ENCODE measurements around the gene IGSF9B. TPM values are rescaled to one million over a fixed set of nuclear protein-coding genes. Genes with fewer than 3 reads are reported as not detected.

Gene IGSF9B
- total RNA-seq, 1 donor from 2014 or later = 1.3 TPM

GRCh38 chr11:133934599-133935550 lies 21.9 kb downstream of the IGSF9B start:
- no peak overlapping the region for H3K4me2 ChIP-seq
- peak; percentile 60 for DNase-seq (ENCODE audit: low spot score)
- H3K27me3 ChIP-seq = no peaks in the 10 kb centered on the region
- TF ChIP-seq EZH2phosphoT487 (IDR thresholded peaks at IDR 0.05) (no peak), EZH2 (IDR thresholded peaks at IDR 0.05) (no peak), CTCF (IDR thresholded peaks at IDR 0.05) (no peak)
- peaks cover 15% of the 10 kb centered on the region for H3K4me1 Mint-ChIP-seq
- H3K9ac ChIP-seq = no peak overlapping the region
- H3K79me2 ChIP-seq (ENCODE audit: low read depth) = no peaks in the 10 kb centered on the region
- H2AFZ ChIP-seq (replicated peaks) = no peak overlapping the region
- H3K36me3 Mint-ChIP-seq = peaks cover 7% of the 10 kb centered on the region
- H3K27ac ChIP-seq = no peak overlapping the region
- no peak overlapping the region for H3K4me3 Mint-ChIP-seq
- no peak overlapping the region for H3K4me3 ChIP-seq
- H3K36me3 ChIP-seq = no peaks in the 10 kb centered on the region
- H3K9me3 Mint-ChIP-seq = peaks cover 3% of the 10 kb centered on the region
- peaks cover 6% of the 10 kb centered on the region for H3K27me3 Mint-ChIP-seq (ENCODE audit: insufficient read depth, low read depth)
- no peaks in the 10 kb centered on the region for H3K4me1 ChIP-seq
- H3K27ac Mint-ChIP-seq = peak overlapping the region; percentile 95
- no peaks in the 10 kb centered on the region for H4K20me1 ChIP-seq (ENCODE audit: low read depth)
- H3F3A ChIP-seq (ENCODE audit: low read depth) = no peaks in the 10 kb centered on the region
- H3K9me3 ChIP-seq (ENCODE audit: low read depth) = no peaks in the 10 kb centered on the region

- H3K4me1 ChIP-seq = no peaks in the 10 kb centered on the region
- H3K4me3 ChIP-seq = no peak overlapping the region
- TF ChIP-seq EZH2phosphoT487 (IDR thresholded peaks at IDR 0.05) = no peak
- TF ChIP-seq EZH2 (IDR thresholded peaks at IDR 0.05) = no peak
- no peak for TF ChIP-seq CTCF (IDR thresholded peaks at IDR 0.05)
- DNase-seq (ENCODE audit: low spot score) = no peak
- no peaks in the 10 kb centered on the region for H3K27me3 ChIP-seq
- Mint-ChIP-seq H3K27ac (no peak overlapping the region), H3K36me3 (peaks cover 4% of the 10 kb centered on the region), H3K4me3 (no peak overlapping the region), H3K9me3 (no peaks in the 10 kb centered on the region), H3K4me1 (peaks cover 15% of the 10 kb centered on the region), H3K27me3 (ENCODE audit: insufficient read depth, low read depth) (peaks cover 6% of the 10 kb centered on the region)
- H3K36me3 ChIP-seq = no peaks in the 10 kb centered on the region
- no peaks in the 10 kb centered on the region for H4K20me1 ChIP-seq (ENCODE audit: low read depth)
- H3F3A ChIP-seq (ENCODE audit: low read depth) = no peaks in the 10 kb centered on the region
- H3K9me3 ChIP-seq (ENCODE audit: low read depth) = no peaks in the 10 kb centered on the region
- no peak overlapping the region for H2AFZ ChIP-seq (replicated peaks)
- no peak overlapping the region for H3K9ac ChIP-seq
- H3K79me2 ChIP-seq (ENCODE audit: low read depth) = no peaks in the 10 kb centered on the region
- H3K4me2 ChIP-seq = no peak overlapping the region
- no peak overlapping the region for H3K27ac ChIP-seq
These were observed 22.7 kb downstream of the IGSF9B start for GRCh38 chr11:133934096-133934495.

GRCh38 chr11:133931449-133932060 lies 25.2 kb downstream of the IGSF9B start:
- H3K27ac Mint-ChIP-seq = no peak overlapping the region
- Histone ChIP-seq H3K9me3 (ENCODE audit: low read depth) (no peaks in the 10 kb centered on the region), H3K4me3 (no peak overlapping the region), H3K4me1 (no peaks in the 10 kb centered on the region), H3K27ac (no peak overlapping the region), H3K36me3 (no peaks in the 10 kb centered on the region), H3K9ac (no peak overlapping the region), H3K4me2 (no peak overlapping the region), H3K79me2 (ENCODE audit: low read depth) (no peaks in the 10 kb centered on the region), H4K20me1 (ENCODE audit: low read depth) (no peaks in the 10 kb centered on the region), H2AFZ (replicated peaks) (no peak overlapping the region), H3F3A (ENCODE audit: low read depth) (no peaks in the 10 kb centered on the region), H3K27me3 (no peaks in the 10 kb centered on the region)
- peaks cover 5% of the 10 kb centered on the region for H3K36me3 Mint-ChIP-seq
- no peaks in the 10 kb centered on the region for H3K9me3 Mint-ChIP-seq
- H3K4me3 Mint-ChIP-seq = no peak overlapping the region
- no peak for DNase-seq (ENCODE audit: low spot score)
- H3K4me1 Mint-ChIP-seq = peaks cover 18% of the 10 kb centered on the region
- TF ChIP-seq EZH2phosphoT487 (IDR thresholded peaks at IDR 0.05) = no peak
- peaks cover 9% of the 10 kb centered on the region for H3K27me3 Mint-ChIP-seq (ENCODE audit: insufficient read depth, low read depth)

All from neural progenitor cell (in vitro differentiated cells).